CD4-positive, alpha-beta T cell (primary cell): Measurements from ENCODE around the gene LPP. TPM values are rescaled to one million over a fixed set of nuclear protein-coding genes. Genes with fewer than 3 reads are reported as not detected.

Experiments used
- ATAC-seq: fragments of 200-7000 bp; cut with Tn5 transposase; one replicate; pipeline ENCODE4 v1.10.0; 2022; ENCODE audit warnings: mild to moderate bottlenecking; ENCODE audit not compliant: poor library complexity
- CTCF ChIA-PET: fragments of 350-600 bp; sonication (Branson Sonifier 250); formaldehyde crosslinking; loops from one replicate; lab custom pipeline; 2021; ENCODE audit warnings: antibody characterized with exemption, inconsistent platforms; lab: Charles Lee
- POLR2A ChIA-PET: fragments of 350-600 bp; sonication (Branson Sonifier 250); formaldehyde crosslinking; loops from one replicate; lab custom pipeline; 2021; ENCODE audit warnings: antibody characterized with exemption, inconsistent platforms; lab: Charles Lee
- DNase-seq, 14 experiments: peaks; one replicate each; pipeline ENCODE4 v3.0.0-alpha.2; 2013 to 2020; ENCODE audit warnings: mixed read lengths in 2 of 14
- H3K27ac ChIP-seq, 2 donors: one replicate each; pipeline versions ENCODE4 v1.5.1 to v1.7.0; 2013; ENCODE audit warnings: low read length in 2 of 2, low read depth in 1 of 2, mild to moderate bottlenecking in 1 of 2
- H3K27me3 ChIP-seq, 2 experiments: 1 replicate in 1 of 2; 2 replicates in 1 of 2; pipeline versions ENCODE4 v1.6.1 to v1.7.0; 2013; ENCODE audit warnings: low read length in 2 of 2, control low read depth in 1 of 2, mild to moderate bottlenecking in 1 of 2, moderate library complexity in 1 of 2; ENCODE audit not compliant: insufficient read depth in 2 of 2, control insufficient read depth in 1 of 2
- H3K36me3 ChIP-seq: one replicate; pipeline ENCODE4 v1.6.1; 2013; ENCODE audit warnings: low read length, control low read depth; ENCODE audit not compliant: insufficient read depth
- H3K4me1 ChIP-seq: one replicate; pipeline ENCODE4 v1.6.1; 2013; ENCODE audit warnings: low read length, control low read depth; ENCODE audit not compliant: insufficient read depth
- H3K4me3 ChIP-seq: one replicate; pipeline ENCODE4 v1.5.1; 2013; ENCODE audit warnings: mild to moderate bottlenecking, low read length, moderate library complexity
- H3K9me3 ChIP-seq, 2 experiments: 1 replicate in 1 of 2; 2 replicates in 1 of 2; pipeline versions ENCODE4 v1.6.1 to v1.7.0; 2013; ENCODE audit warnings: low read length in 2 of 2, mild to moderate bottlenecking in 2 of 2, control low read depth in 1 of 2, moderate library complexity in 1 of 2; ENCODE audit not compliant: control insufficient read depth in 1 of 2, insufficient read depth in 1 of 2
- H3K27ac Mint-ChIP-seq: one replicate; pipeline ENCODE4 v1.8.0; 2020; ENCODE audit warnings: mixed read lengths
- H3K27me3 Mint-ChIP-seq: one replicate; pipeline ENCODE4 v1.8.0; 2021; ENCODE audit warnings: mixed read lengths
- H3K36me3 Mint-ChIP-seq: one replicate; pipeline ENCODE4 v1.8.0; 2021; ENCODE audit warnings: low read depth, mixed read lengths
- H3K4me1 Mint-ChIP-seq: one replicate; pipeline ENCODE4 v1.8.0; 2021; ENCODE audit warnings: low read depth, mixed read lengths
- H3K4me3 Mint-ChIP-seq: one replicate; pipeline ENCODE4 v1.8.0; 2020; ENCODE audit warnings: mild to moderate bottlenecking, mixed read lengths
- H3K9me3 Mint-ChIP-seq: one replicate; pipeline ENCODE4 v1.8.0; 2020; ENCODE audit warnings: mixed read lengths
- intact Hi-C, 2 experiments: fragments of 100-400 bp; cut with DNase I in 1 of 2; cut with micrococcal nuclease in 1 of 2; formaldehyde crosslinking; loops; one replicate each; pipeline versions ENCODE4 v1.15.1 to v1.9.0; 2023 to 2025; cut with DNase I, micrococcal nuclease
- total RNA-seq, 174 experiments: library from RNA in 2 of 174; stranded (reverse) in 2 of 174; gene quantifications; one replicate each; pipeline ENCODE4 v1.2.3 and lab custom pipeline; 2021 to 2026
- TF ChIP-seq, protein P1 (sequence below): fragments of 200-600 bp; IDR thresholded peaks from one replicate; pipeline ENCODE4 v1.8.0; 2022; ENCODE audit warnings: antibody characterized with exemption, mild to moderate bottlenecking

Gene LPP
- total RNA-seq, 2 experiments from 2014 or later, result 45.6 to 45.9 TPM

DNA sequence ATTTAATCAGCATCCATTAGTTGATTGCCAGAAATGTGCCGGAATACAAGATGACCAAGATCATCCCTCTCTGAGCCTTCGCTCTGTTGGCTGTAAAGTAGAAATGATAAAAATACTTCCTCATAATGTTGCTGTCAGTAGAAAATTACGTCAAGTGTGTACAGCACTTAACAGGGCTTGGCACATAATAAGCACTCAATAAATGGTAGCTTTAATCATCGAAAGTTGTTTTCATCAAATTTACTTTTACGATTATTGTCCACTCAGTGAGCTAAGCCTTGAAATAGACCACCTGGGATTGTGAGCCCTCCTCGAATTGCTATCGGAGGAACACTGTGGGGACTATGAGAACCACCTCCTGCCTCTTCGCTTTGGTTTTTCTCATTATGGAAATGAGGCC lies 716.5 kb downstream of the LPP start:
- H3K4me3 Mint-ChIP-seq, result no peak overlapping the region
- H3K9me3 ChIP-seq, result no peaks in the 10 kb centered on the region
- H3K36me3 Mint-ChIP-seq, result peaks cover 46% of the 10 kb centered on the region
- H3K27ac ChIP-seq, result no peak overlapping the region
- POLR2A ChIA-PET, result no interaction called here
- H3K4me3 ChIP-seq, result no peak overlapping the region
- CTCF ChIA-PET, result no interaction called here
- H3K36me3 ChIP-seq, result peaks cover 28% of the 10 kb centered on the region
- intact Hi-C loops, result no loop called here
- H3K9me3 Mint-ChIP-seq, result no peaks in the 10 kb centered on the region
- H3K27me3 Mint-ChIP-seq, result no peaks in the 10 kb centered on the region
- H3K27ac Mint-ChIP-seq, result no peak overlapping the region
- H3K4me1 ChIP-seq, result no peaks in the 10 kb centered on the region
- DNase-seq, result no peak
- TF ChIP-seq, protein P1, sequence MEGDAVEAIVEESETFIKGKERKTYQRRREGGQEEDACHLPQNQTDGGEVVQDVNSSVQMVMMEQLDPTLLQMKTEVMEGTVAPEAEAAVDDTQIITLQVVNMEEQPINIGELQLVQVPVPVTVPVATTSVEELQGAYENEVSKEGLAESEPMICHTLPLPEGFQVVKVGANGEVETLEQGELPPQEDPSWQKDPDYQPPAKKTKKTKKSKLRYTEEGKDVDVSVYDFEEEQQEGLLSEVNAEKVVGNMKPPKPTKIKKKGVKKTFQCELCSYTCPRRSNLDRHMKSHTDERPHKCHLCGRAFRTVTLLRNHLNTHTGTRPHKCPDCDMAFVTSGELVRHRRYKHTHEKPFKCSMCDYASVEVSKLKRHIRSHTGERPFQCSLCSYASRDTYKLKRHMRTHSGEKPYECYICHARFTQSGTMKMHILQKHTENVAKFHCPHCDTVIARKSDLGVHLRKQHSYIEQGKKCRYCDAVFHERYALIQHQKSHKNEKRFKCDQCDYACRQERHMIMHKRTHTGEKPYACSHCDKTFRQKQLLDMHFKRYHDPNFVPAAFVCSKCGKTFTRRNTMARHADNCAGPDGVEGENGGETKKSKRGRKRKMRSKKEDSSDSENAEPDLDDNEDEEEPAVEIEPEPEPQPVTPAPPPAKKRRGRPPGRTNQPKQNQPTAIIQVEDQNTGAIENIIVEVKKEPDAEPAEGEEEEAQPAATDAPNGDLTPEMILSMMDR, result no peak
- no peaks in the 10 kb centered on the region for H3K27me3 ChIP-seq
- no peak for ATAC-seq
- no peaks in the 10 kb centered on the region for H3K4me1 Mint-ChIP-seq

DNA sequence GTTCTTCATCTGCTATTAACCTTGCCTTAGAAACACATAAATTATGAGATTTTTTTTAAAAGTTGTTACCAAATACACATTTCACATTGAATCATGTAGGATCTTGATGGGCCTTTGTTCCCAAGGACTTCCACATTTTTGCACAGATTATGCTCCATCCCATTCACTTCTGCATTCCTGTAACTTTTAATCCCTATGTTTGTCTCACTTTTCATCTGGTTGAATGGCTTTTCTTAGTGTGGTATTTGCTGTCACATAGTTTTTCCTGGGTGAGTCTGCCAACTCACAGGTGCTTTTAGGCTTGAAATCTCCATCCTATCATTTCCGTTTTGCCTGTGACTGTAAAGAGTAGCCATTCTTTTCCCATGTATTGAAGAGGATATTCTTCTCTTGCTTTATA lies 720.6 kb downstream of the LPP start:
- Histone ChIP-seq H3K4me1 (no peaks in the 10 kb centered on the region), H3K4me3 (no peak overlapping the region), H3K27me3 (no peaks in the 10 kb centered on the region), H3K9me3 (no peaks in the 10 kb centered on the region), H3K27ac (no peak overlapping the region), H3K36me3 (peaks cover 19% of the 10 kb centered on the region)
- H3K9me3 Mint-ChIP-seq, result no peaks in the 10 kb centered on the region
- CTCF ChIA-PET, result no interaction called here
- ATAC-seq (no peak), DNase-seq (no peak)
- no peak overlapping the region for H3K4me3 Mint-ChIP-seq
- no peaks in the 10 kb centered on the region for H3K4me1 Mint-ChIP-seq
- H3K27me3 Mint-ChIP-seq, result no peaks in the 10 kb centered on the region
- TF ChIP-seq, protein P1, result no peak
- H3K36me3 Mint-ChIP-seq, result peaks cover 61% of the 10 kb centered on the region
- no peak overlapping the region for H3K27ac Mint-ChIP-seq
- intact Hi-C loops, result no loop called here
- POLR2A ChIA-PET, result no interaction called here

DNA sequence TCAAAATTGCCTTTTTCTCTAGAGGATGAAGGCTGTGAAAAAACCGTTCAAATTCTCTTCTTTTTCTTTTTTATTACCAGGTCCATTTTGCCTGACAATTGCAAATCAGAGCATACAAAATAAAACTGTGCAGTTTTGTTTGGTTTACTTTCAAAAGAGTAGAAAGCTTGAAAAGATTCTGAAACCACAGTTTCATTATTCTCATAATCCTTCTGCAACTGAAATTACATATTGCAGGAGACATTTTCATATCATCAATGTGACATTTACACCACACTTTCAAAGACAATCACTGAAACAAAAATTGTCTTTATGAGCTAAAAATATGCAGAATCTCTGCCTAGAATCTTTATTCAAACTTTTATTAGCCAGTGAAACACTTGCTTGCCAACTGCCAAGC lies 721.5 kb downstream of the LPP start:
- Histone ChIP-seq H3K4me1 (no peaks in the 10 kb centered on the region), H3K4me3 (no peak overlapping the region), H3K27ac (no peak overlapping the region), H3K27me3 (no peaks in the 10 kb centered on the region), H3K36me3 (peaks cover 19% of the 10 kb centered on the region), H3K9me3 (no peaks in the 10 kb centered on the region)
- no peak for ATAC-seq
- no peak for DNase-seq
- ChIA-PET POLR2A (no interaction called here), CTCF (no interaction called here)
- Mint-ChIP-seq H3K36me3 (peaks cover 61% of the 10 kb centered on the region), H3K4me1 (no peaks in the 10 kb centered on the region), H3K27me3 (no peaks in the 10 kb centered on the region), H3K27ac (no peak overlapping the region), H3K4me3 (no peak overlapping the region), H3K9me3 (no peaks in the 10 kb centered on the region)
- TF ChIP-seq, protein P1, result no peak
- intact Hi-C loops, result no loop called here
